Activated CD8-positive, alpha-beta memory T cell treated with anti-CD3 and anti-CD28 coated beads for 36 hours (primary cell): Measurements from ENCODE around the gene NFS1. TPM values are rescaled to one million over a fixed set of nuclear protein-coding genes. Genes with fewer than 3 reads are reported as not detected.
"Not testable (repeated sequence)": the region's sequence is repeated elsewhere in the genome, so short reads cannot be mapped to it uniquely, and the experiment has no call there.

Experiments
- CTCF ChIA-PET: fragments of 350-600 bp; sonication (Branson Sonifier 250); formaldehyde crosslinking; loops from one replicate; lab custom pipeline; 2021; ENCODE audit warnings: antibody characterized with exemption; lab: Charles Lee
- POLR2A ChIA-PET: fragments of 350-600 bp; sonication (Branson Sonifier 250); formaldehyde crosslinking; loops from one replicate; lab custom pipeline; 2021; ENCODE audit warnings: antibody characterized with exemption; lab: Charles Lee
- total RNA-seq, 2 experiments: library from RNA; stranded (reverse); gene quantifications; one replicate each; pipeline ENCODE4 v1.2.3, GENCODE V29; 2021

The NFS1 gene
- total RNA-seq, 2 experiments from 2014 or later = 38.9 to 42.7 TPM

GRCh38 chr20:35731862-35732643, 32.9 kb upstream of the NFS1 start:
- POLR2A ChIA-PET = interaction anchor here (1.4 kb wide), 1 partner anchor 131 kb away, joined by 4 read pairs; no protein-coding TSS in a partner anchor
- CTCF ChIA-PET = interaction anchor here (1.4 kb wide), 1 partner anchor 10 kb away, joined by 3 read pairs; the partner anchor contains the start of gene RBM39

- POLR2A ChIA-PET = interaction anchor here (0.7 to 1.4 kb wide), 3 partner anchors 12 to 130 kb away, joined by 3 to 4 read pairs (median 3); no protein-coding TSS in a partner anchor
- CTCF ChIA-PET = interaction anchor here (1.4 kb wide), 1 partner anchor 11 kb away, joined by 3 read pairs; the partner anchor contains the start of gene RBM39
These were observed 32.3 kb upstream of the NFS1 start for GRCh38 chr20:35731469-35731788.

GRCh38 chr20:35730583-35731468, 31.7 kb upstream of the NFS1 start:
- ChIA-PET POLR2A (interaction anchor here (0.7 to 1.4 kb wide), 4 partner anchors 11 to 130 kb away, joined by 3 to 4 read pairs (median 3); no protein-coding TSS in a partner anchor), CTCF (interaction anchor here (0.6 kb wide), 1 partner anchor 33 kb away, joined by 3 read pairs; no protein-coding TSS in a partner anchor)

- ChIA-PET CTCF (interaction anchor here (0.6 to 1.3 kb wide), 2 partner anchors 19 to 34 kb away, joined by 3 read pairs; no protein-coding TSS in a partner anchor), POLR2A (interaction anchor here (0.9 to 1.5 kb wide), 3 partner anchors 18 to 129 kb away, joined by 3 to 4 read pairs (median 3); no protein-coding TSS in a partner anchor)
These were observed 30.9 kb upstream of the NFS1 start for GRCh38 chr20:35729836-35730582.

GRCh38 chr20:35729283-35729807, 30.2 kb upstream of the NFS1 start:
- ChIA-PET CTCF (interaction anchor here (1.3 kb wide), 1 partner anchor 19 kb away, joined by 3 read pairs; no protein-coding TSS in a partner anchor), POLR2A (interaction anchor here (1.2 to 1.5 kb wide), 2 partner anchors 10 to 17 kb away, joined by 3 read pairs; no protein-coding TSS in a partner anchor)

- ChIA-PET CTCF (no interaction called here), POLR2A (interaction anchor here (0.7 kb wide), 1 partner anchor 14 kb away, joined by 5 read pairs; no protein-coding TSS in a partner anchor)
These were observed 27.9 kb upstream of the NFS1 start for GRCh38 chr20:35726842-35727711.

GRCh38 chr20:35724321-35725230, 25.4 kb upstream of the NFS1 start:
- ChIA-PET CTCF (no interaction called here), POLR2A (interaction anchor here (0.6 to 1.7 kb wide), 2 partner anchors 11 to 170 kb away, joined by 3 to 5 read pairs; no protein-coding TSS in a partner anchor)

- POLR2A ChIA-PET = not testable (repeated sequence)
These were observed 24.6 kb upstream of the NFS1 start for GRCh38 chr20:35723652-35724320.

GRCh38 chr20:35723275-35723639, 24.1 kb upstream of the NFS1 start:
- CTCF ChIA-PET = interaction anchor here (0.7 kb wide), 1 partner anchor 230 kb away, joined by 4 read pairs; no protein-coding TSS in a partner anchor
- POLR2A ChIA-PET = not testable (repeated sequence)

More at GRCh38 chr20:35723652-35724320, 24.6 kb upstream of the NFS1 start:
- CTCF ChIA-PET = not testable (repeated sequence)

GRCh38 chr20:35721621-35722020, 22.5 kb upstream of the NFS1 start:
- POLR2A ChIA-PET = interaction anchor here (0.7 to 1.2 kb wide), 2 partner anchors 10 to 21 kb away, joined by 3 to 4 read pairs; no protein-coding TSS in a partner anchor
- CTCF ChIA-PET = interaction anchor here (1.0 to 1.5 kb wide), 2 partner anchors 14 to 117 kb away, joined by 3 to 4 read pairs; no protein-coding TSS in a partner anchor

- ChIA-PET CTCF (interaction anchor here (1.5 kb wide), 1 partner anchor 116 kb away, joined by 4 read pairs; no protein-coding TSS in a partner anchor), POLR2A (interaction anchor here (0.6 to 1.2 kb wide), 2 partner anchors 9 to 58 kb away, joined by 3 to 4 read pairs; no protein-coding TSS in a partner anchor)
These were observed 22.1 kb upstream of the NFS1 start for GRCh38 chr20:35721219-35721618.

GRCh38 chr20:35720165-35721123, 21.3 kb upstream of the NFS1 start:
- POLR2A ChIA-PET = interaction anchor here (0.6 to 2.1 kb wide), 4 partner anchors 11 to 58 kb away, joined by 3 to 9 read pairs (median 3); no protein-coding TSS in a partner anchor
- CTCF ChIA-PET = interaction anchor here (1.5 to 2.0 kb wide), 2 partner anchors 19 to 115 kb away, joined by 4 read pairs; no protein-coding TSS in a partner anchor

GRCh38 chr20:35719717-35720116, 20.6 kb upstream of the NFS1 start:
- ChIA-PET POLR2A (interaction anchor here (0.8 to 2.1 kb wide), 3 partner anchors 11 to 18 kb away, joined by 3 to 9 read pairs (median 3); no protein-coding TSS in a partner anchor), CTCF (interaction anchor here (2.0 kb wide), 1 partner anchor 20 kb away, joined by 4 read pairs; no protein-coding TSS in a partner anchor)
